Measurements from ENCODE around the gene SETDB2. TPM values are rescaled to one million over a fixed set of nuclear protein-coding genes. Genes with fewer than 3 reads are reported as not detected.

The SETDB2 gene
- total and polyA plus RNA-seq, 2 donors (not counting 3 experiments of a cell fraction or from before 2014, with no cell fraction given), result 1.5 to 5.6 TPM

DNA sequence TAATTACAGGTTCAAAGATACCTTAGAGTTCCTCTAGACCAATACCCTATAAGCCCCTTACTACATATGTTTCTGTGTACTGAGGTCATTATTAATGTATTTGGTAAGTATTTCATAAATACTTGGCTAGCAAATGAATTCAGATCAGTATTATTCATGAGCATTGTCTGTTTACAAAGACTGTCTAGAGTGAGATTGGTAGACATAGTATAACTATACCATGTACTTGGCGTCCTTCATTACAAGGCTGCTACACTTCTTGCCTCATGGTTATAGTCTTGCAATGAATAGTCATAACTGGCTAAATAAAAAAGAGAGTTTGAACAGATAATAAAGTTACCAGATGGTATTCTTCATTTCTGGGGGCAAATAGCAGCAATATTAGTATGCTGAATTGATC, 12.1 kb downstream of the SETDB2 start:
- BruUV-seq (replicated peaks), result no TSS peak
- H3K9ac ChIP-seq (replicated peaks; ENCODE audit: extremely low read depth, insufficient read depth, low read length), result no peak overlapping the region
- POLR2A ChIA-PET, result no interaction called here
- dilution Hi-C loops (cut with MboI; ENCODE audit: extremely low pct_ligation_motif_present, low sequenced_read_pairs) (no loop called here), intact Hi-C loops (cut with micrococcal nuclease) (no loop called here)
- H3K36me3 ChIP-seq (ENCODE audit: control insufficient read depth in 2 of 2, extremely low read depth in 1 of 2, insufficient read depth in 2 of 2, low read length in 2 of 2), result no peaks in the 10 kb centered on the region
- H3K9me3 ChIP-seq (replicated peaks; ENCODE audit: control insufficient read depth, insufficient read depth, low read length), result no peaks in the 10 kb centered on the region
- no peak overlapping the region for H2AFZ ChIP-seq (ENCODE audit: low read depth, low read length)
- CTCF ChIA-PET, result no interaction called here
- H3K4me3 ChIP-seq (replicated peaks in 1 of 3; ENCODE audit: insufficient read depth in 1 of 3, low read depth in 1 of 3, low read length in 3 of 3), result no peak overlapping the region
- H4K20me1 ChIP-seq (replicated peaks; ENCODE audit: control insufficient read depth, extremely low read depth, insufficient read depth, low read length), result peaks cover 3% of the 10 kb centered on the region
- no peak overlapping the region for H3K27ac ChIP-seq (ENCODE audit: insufficient read depth, low read depth, low read length)
- H3K4me2 ChIP-seq (ENCODE audit: insufficient read depth, low read length), result no peak overlapping the region
- H3K27me3 ChIP-seq (ENCODE audit: control insufficient read depth in 2 of 2, insufficient read depth in 2 of 2, low read length in 2 of 2), result peaks cover 3 to 7% of the 10 kb centered on the region in 2 experiments
- DNase-seq (ENCODE audit: low read depth, low spot score) (no peak), FAIRE-seq (no peak)
- TF ChIP-seq EZH2 (IDR thresholded peaks at IDR 0.05; ENCODE audit: borderline replicate concordance, low read depth, low read length, severe bottlenecking) (no peak), FOS (IDR thresholded peaks at IDR 0.05; ENCODE audit: borderline replicate concordance, insufficient read depth, low read length) (no peak), MYC (IDR thresholded peaks at IDR 0.05; ENCODE audit: low read depth, low read length) (no peak), JUN (IDR thresholded peaks at IDR 0.05; ENCODE audit: borderline replicate concordance, insufficient read depth, insufficient read length, low read depth) (no peak), POLR2A (IDR thresholded peaks at IDR 0.05; ENCODE audit: low read depth, low read length) (no peak), POLR2AphosphoS5 (IDR thresholded peaks at IDR 0.05; ENCODE audit: insufficient read depth, low read depth, low read length) (no peak), GATA2 (IDR thresholded peaks at IDR 0.05; ENCODE audit: insufficient read depth, insufficient read length, low read depth, low read length) (no peak)
- TF ChIP-seq, protein P1, sequence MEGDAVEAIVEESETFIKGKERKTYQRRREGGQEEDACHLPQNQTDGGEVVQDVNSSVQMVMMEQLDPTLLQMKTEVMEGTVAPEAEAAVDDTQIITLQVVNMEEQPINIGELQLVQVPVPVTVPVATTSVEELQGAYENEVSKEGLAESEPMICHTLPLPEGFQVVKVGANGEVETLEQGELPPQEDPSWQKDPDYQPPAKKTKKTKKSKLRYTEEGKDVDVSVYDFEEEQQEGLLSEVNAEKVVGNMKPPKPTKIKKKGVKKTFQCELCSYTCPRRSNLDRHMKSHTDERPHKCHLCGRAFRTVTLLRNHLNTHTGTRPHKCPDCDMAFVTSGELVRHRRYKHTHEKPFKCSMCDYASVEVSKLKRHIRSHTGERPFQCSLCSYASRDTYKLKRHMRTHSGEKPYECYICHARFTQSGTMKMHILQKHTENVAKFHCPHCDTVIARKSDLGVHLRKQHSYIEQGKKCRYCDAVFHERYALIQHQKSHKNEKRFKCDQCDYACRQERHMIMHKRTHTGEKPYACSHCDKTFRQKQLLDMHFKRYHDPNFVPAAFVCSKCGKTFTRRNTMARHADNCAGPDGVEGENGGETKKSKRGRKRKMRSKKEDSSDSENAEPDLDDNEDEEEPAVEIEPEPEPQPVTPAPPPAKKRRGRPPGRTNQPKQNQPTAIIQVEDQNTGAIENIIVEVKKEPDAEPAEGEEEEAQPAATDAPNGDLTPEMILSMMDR (IDR thresholded peaks at IDR 0.05; ENCODE audit: extremely low read depth in 1 of 2, insufficient read depth in 1 of 2, low read depth in 1 of 2, low read length in 2 of 2), result no peak
- TF ChIP-seq, protein P2, sequence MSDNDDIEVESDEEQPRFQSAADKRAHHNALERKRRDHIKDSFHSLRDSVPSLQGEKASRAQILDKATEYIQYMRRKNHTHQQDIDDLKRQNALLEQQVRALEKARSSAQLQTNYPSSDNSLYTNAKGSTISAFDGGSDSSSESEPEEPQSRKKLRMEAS (IDR thresholded peaks at IDR 0.05; ENCODE audit: insufficient read depth, insufficient read length), result no peak
- no peaks in the 10 kb centered on the region for H3K9me1 ChIP-seq (replicated peaks; ENCODE audit: control insufficient read depth, extremely low read depth, insufficient read depth, low read length)
- H3K79me2 ChIP-seq (ENCODE audit: control insufficient read depth, insufficient read depth, low read length), result no peaks in the 10 kb centered on the region
- peaks cover 6% of the 10 kb centered on the region for H3K4me1 ChIP-seq (ENCODE audit: control insufficient read depth, extremely low read depth, insufficient read depth, low read length)
